Colonic mucosa (tissue), 4 donors: Measurements from ENCODE around the gene LAPTM5. TPM values are rescaled to one million over a fixed set of nuclear protein-coding genes. Genes with fewer than 3 reads are reported as not detected.
A peak's percentile ranks its signal among the peaks of the same experiment; 100 is the strongest.

ENCODE experiments used
- DNase-seq: peaks from one replicate; pipeline ENCODE4 v3.0.0-alpha.2; 2020
- H3K27ac ChIP-seq: fragments of 200-600 bp; one replicate; pipeline ENCODE4 v1.8.0; 2021
- H3K27me3 ChIP-seq: fragments of 200-600 bp; one replicate; pipeline ENCODE4 v1.8.0; 2021
- H3K36me3 ChIP-seq: fragments of 200-600 bp; one replicate; pipeline ENCODE4 v1.8.0; 2021
- H3K4me1 ChIP-seq: fragments of 200-600 bp; one replicate; pipeline ENCODE4 v1.8.0; 2021; ENCODE audit warnings: mild to moderate bottlenecking
- H3K4me3 ChIP-seq: fragments of 200-600 bp; one replicate; pipeline ENCODE4 v1.8.0; 2021
- H3K9ac ChIP-seq, 2 donors: one replicate each; pipeline ENCODE4 v1.7.0; 2013; ENCODE audit warnings: control low read depth in 2 of 2, low read depth in 2 of 2, low read length in 2 of 2
- H3K9me3 ChIP-seq: fragments of 200-600 bp; one replicate; pipeline ENCODE4 v1.8.0; 2021
- intact Hi-C: fragments of 100-400 bp; cut with DNase I; formaldehyde crosslinking; loops from one replicate; pipeline ENCODE4 v1.14.1; 2022
- total RNA-seq, 2 donors: library from RNA; stranded (reverse); fragmentation: NEBNext Ultra II Directional in 1 of 2; extraction: Animal tissue kit (Norgen Biotek cat#: 25700) in 1 of 2; gene quantifications; one replicate each; pipeline ENCODE4 v1.2.1, GENCODE V29; 2021
- TF ChIP-seq, protein P1 (sequence below): fragments of 200-600 bp; IDR thresholded peaks from one replicate; pipeline ENCODE4 v1.8.0; 2022; ENCODE audit warnings: antibody characterized with exemption, mild to moderate bottlenecking
- donor health status: healthy.
- donor health status: DM: no; HTN: no; CAD: no.
- donor health status: DM: no; HTN: no; CAD: no.

The LAPTM5 gene
- total RNA-seq, 2 donors from 2014 or later, result 15.8 to 41.0 TPM

DNA sequence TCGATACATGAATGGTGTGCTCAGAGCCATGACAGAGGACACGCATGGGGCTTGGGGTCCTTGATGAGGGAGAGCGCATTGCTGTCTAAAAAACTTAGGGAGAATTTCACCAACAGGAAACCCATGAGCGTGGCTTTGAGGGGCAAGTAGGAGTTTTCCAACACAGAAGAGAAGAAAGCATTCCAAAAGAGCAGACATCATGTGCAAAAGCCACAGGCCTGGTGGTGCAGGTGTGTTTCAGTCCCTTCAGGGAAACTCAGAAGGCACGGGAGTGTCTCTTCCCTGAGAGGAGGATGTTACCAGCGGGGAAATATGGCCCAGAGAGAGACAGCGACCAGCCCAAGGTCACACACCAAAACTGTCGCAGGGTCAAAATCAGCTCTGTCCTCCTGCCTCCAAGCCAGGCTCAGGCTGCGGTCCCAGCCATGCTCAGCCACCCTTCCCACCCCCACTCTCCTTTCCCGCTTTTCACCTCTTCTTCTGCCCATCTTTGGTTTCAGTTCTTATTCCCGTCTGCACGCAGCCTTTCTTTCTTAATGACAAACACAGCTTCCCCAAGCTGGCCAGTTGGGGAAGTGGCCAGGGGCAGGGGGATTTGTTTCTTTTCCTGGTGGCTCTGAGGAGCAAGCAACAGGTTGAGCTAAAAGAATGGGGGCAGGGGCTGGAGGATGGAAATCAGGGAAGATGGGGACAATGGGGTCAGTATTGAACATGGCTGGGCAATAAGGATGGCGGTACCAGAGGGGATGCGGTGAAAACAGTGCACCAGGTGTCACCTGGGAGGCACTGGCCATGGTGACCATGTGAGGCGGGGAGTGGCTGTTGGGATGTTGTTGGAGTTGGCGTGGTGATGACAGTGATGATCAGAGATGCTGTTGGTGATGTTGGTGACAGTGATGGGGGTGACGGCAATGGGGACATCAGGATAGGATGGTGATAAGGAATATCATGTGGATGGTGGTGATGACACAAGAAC lies 10.3 kb downstream of the LAPTM5 start:
- TF ChIP-seq, protein P1, sequence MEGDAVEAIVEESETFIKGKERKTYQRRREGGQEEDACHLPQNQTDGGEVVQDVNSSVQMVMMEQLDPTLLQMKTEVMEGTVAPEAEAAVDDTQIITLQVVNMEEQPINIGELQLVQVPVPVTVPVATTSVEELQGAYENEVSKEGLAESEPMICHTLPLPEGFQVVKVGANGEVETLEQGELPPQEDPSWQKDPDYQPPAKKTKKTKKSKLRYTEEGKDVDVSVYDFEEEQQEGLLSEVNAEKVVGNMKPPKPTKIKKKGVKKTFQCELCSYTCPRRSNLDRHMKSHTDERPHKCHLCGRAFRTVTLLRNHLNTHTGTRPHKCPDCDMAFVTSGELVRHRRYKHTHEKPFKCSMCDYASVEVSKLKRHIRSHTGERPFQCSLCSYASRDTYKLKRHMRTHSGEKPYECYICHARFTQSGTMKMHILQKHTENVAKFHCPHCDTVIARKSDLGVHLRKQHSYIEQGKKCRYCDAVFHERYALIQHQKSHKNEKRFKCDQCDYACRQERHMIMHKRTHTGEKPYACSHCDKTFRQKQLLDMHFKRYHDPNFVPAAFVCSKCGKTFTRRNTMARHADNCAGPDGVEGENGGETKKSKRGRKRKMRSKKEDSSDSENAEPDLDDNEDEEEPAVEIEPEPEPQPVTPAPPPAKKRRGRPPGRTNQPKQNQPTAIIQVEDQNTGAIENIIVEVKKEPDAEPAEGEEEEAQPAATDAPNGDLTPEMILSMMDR, result no peak
- no peak overlapping the region for H3K4me3 ChIP-seq

DNA sequence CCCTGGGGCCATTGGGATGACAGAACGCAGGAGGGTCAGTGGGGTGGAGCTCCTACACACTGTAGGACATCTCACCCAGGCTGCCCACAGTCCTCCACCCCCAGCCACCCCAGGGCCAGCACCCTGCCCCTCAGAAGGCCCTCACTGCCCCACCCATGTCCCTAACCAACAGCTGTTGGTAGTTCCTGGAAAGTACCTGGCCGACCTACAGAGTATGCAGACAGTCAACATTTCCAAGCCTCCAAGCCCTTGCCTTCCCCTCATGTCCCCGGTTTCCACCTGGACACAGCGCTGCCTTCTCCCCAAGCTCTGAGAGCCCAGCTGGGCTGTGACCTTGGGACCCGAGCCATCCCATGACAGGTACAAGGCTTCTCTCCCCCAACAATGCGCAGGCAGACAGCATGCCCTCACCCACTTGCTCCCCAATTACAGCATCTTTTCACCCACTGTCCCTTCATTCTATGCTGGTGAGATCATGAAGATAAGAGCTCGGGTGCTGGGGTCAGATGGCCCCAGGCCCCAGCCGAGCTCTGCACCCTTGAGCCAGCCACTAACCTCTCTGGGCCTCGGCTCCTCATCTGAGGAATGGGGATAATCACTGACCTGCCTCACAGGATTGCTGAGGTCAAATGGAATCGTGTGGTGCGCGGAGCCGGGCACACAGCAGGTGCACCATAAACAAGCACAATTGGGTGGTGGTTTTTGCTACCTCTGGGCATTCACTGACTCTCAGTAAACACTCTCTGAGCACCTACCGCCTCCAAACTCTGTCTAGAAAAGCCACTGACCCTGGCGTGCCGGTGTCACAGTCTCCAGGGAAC lies 11.2 kb downstream of the LAPTM5 start:
- Histone ChIP-seq H3K9ac (peak overlapping the region in 1 of 2 donors; percentile 35), H3K9me3 (no peaks in the 10 kb centered on the region), H3K4me3 (no peak overlapping the region), H3K27me3 (no peaks in the 10 kb centered on the region), H3K27ac (peak overlapping the region; percentile 16), H3K4me1 (peaks cover 11% of the 10 kb centered on the region), H3K36me3 (no peaks in the 10 kb centered on the region)
- TF ChIP-seq, protein P1, result no peak
- peak; percentile 47 for DNase-seq
- intact Hi-C loops, result no loop called here

More for the DNA sequence above, 10.3 kb downstream of the LAPTM5 start:
- no peak for DNase-seq
- H3K9me3 ChIP-seq, result no peaks in the 10 kb centered on the region
- no peaks in the 10 kb centered on the region for H3K36me3 ChIP-seq
- intact Hi-C loops, result no loop called here
- peak overlapping the region; percentile 16 for H3K27ac ChIP-seq
- H3K4me1 ChIP-seq, result peaks cover 11% of the 10 kb centered on the region
- no peaks in the 10 kb centered on the region for H3K27me3 ChIP-seq
- peak overlapping the region; percentile 8 to 35 for H3K9ac ChIP-seq

DNA sequence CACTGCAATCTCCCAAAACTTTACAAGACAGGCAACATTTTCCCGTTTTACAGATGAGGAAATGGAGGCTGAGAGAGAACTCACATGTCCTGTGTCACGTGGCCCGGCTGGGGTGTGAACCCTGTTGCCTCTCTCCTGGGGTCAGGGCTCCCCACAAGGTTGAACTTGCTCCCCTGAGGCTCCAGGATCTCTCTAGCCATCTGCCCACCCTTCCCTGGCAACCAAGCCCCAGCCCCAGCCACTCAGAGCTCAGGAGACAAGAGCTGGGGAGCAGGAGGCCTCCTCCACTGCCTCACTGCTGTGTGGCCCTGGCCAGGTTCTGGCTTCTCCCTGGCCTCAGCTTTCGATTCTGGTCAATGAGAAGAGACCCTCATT lies 11.8 kb downstream of the LAPTM5 start:
- peak overlapping the region; percentile 16 for H3K27ac ChIP-seq
- no peak overlapping the region for H3K9ac ChIP-seq
- no peaks in the 10 kb centered on the region for H3K27me3 ChIP-seq
- H3K4me3 ChIP-seq, result no peak overlapping the region
- no peaks in the 10 kb centered on the region for H3K36me3 ChIP-seq
- TF ChIP-seq, protein P1, result no peak
- intact Hi-C loops, result no loop called here
- no peak for DNase-seq
- H3K4me1 ChIP-seq, result peaks cover 9% of the 10 kb centered on the region
- no peaks in the 10 kb centered on the region for H3K9me3 ChIP-seq

DNA sequence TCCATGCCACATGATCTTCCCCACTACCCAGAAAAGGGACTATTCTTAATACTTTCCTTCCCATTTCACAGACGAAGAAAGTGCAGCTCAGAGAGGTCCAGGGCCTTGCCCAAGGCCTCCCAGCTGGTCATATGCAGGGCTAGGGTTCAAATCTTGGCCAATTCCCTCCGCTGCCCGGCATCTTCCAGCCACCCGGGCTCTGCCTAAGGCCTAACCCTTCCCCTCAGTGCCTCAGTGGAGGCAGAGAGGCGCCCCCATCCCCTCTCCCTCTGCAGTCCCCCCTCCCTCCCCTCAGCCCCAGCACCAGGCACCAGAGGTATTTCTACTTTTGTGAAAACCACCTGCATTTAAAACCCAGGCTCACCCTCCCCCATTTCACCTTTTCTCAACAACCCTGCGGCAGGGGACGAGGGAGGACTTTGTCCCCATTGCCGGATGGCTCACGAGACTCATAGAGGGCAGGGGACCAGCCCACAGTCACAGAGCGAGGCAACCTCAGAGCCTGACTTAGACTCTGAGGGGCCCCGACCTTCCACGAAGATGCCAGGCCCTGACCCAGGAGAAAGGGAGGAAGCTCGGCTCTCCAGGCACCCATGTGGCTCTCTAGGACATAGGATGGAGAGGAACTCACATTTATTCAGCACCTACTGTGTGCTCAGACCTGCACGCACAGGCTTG lies 12.3 kb downstream of the LAPTM5 start:
- no peak overlapping the region for H3K9ac ChIP-seq
- intact Hi-C loops, result no loop called here
- no peaks in the 10 kb centered on the region for H3K9me3 ChIP-seq
- TF ChIP-seq, protein P1, result no peak
- H3K4me1 ChIP-seq, result peaks cover 5% of the 10 kb centered on the region
- no peaks in the 10 kb centered on the region for H3K36me3 ChIP-seq
- no peaks in the 10 kb centered on the region for H3K27me3 ChIP-seq
- no peak overlapping the region for H3K27ac ChIP-seq
- DNase-seq, result no peak
- no peak overlapping the region for H3K4me3 ChIP-seq
